ENCODE data around the gene PLA2G6.
"Not testable (repeated sequence)": the region's sequence is repeated elsewhere in the genome, so short reads cannot be mapped to it uniquely, and the experiment has no call there.

The PLA2G6 gene

GRCh38 chr22:38189104-38189503 lies 7.5 kb upstream of the PLA2G6 start:
- no peak for DNase-seq (ENCODE audit: low spot score)

- DNase-seq (ENCODE audit: low spot score), result no peak
These were observed 6.0 kb upstream of the PLA2G6 start for GRCh38 chr22:38187413-38188212.

DNA sequence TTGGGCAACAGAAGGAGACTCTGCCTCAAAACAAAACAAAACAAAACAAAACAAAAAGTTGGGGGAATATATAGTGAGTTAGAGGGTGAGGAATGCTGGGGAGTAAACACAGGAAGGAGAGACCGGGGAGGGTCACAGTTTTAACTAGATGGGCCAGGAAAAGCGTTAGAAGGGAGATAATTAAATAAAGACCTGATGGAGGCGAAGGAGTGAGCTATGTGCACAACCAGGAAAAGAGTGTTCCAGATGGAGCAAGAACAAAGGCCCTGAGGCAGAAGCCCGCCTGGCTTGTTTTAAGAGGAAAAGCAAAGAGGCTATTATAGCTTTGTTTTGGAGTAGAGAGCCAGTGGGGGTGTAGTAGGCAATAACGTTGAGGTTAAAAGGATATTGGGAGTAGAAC lies 4.8 kb upstream of the PLA2G6 start:
- DNase-seq (ENCODE audit: low spot score), result no peak

GRCh38 chr22:38184788-38185187 lies 3.2 kb upstream of the PLA2G6 start:
- DNase-seq (ENCODE audit: low spot score), result no peak

- no peak for DNase-seq (ENCODE audit: low spot score)
These were observed 683 bp downstream of the PLA2G6 start for GRCh38 chr22:38180841-38181452.

DNA sequence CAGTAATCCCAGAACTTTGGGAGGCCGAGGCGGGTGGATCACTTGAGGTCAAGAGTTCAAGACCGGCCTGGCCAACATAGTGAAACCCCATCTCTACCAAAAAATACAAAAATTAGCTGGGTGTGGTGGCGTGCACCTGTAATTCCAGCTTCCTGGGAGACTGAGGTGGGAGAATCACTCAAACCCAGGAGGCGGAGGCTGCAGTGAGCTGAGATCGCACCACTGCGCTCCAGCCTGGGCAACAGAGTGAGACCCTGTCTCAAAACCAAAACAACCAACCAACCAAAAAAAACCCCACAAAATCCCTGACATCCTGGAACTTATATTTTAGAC lies 3.1 kb downstream of the PLA2G6 start:
- DNase-seq (ENCODE audit: low spot score), result not testable (repeated sequence)

- peak; percentile 91 for DNase-seq (ENCODE audit: low spot score)
These were observed 3.6 kb downstream of the PLA2G6 start for GRCh38 chr22:38177926-38178604.

DNA sequence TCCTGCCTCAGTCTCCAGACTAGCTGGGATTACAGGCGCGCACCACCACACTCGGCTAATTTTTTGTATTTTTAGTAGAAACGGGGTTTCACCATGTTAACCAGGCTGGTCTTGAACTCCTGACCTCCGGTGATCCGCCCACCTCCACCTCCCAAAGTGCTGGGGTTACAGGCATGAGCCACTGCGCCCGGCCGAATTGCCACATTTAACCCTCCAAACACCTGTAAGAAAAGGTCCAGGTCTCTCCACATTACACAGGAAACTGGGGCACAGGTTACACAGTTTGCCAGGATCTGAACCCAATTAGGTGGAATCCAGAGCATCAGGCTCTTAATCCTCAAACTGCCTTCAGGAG lies 4.1 kb downstream of the PLA2G6 start:
- not testable (repeated sequence) for DNase-seq (ENCODE audit: low spot score)

- DNase-seq (ENCODE audit: low spot score), result no peak
These were observed 4.6 kb downstream of the PLA2G6 start for GRCh38 chr22:38177044-38177443.

- peak; percentile 99 for DNase-seq (ENCODE audit: low spot score)
These were observed 5.4 kb downstream of the PLA2G6 start for GRCh38 chr22:38176170-38176741.

DNA sequence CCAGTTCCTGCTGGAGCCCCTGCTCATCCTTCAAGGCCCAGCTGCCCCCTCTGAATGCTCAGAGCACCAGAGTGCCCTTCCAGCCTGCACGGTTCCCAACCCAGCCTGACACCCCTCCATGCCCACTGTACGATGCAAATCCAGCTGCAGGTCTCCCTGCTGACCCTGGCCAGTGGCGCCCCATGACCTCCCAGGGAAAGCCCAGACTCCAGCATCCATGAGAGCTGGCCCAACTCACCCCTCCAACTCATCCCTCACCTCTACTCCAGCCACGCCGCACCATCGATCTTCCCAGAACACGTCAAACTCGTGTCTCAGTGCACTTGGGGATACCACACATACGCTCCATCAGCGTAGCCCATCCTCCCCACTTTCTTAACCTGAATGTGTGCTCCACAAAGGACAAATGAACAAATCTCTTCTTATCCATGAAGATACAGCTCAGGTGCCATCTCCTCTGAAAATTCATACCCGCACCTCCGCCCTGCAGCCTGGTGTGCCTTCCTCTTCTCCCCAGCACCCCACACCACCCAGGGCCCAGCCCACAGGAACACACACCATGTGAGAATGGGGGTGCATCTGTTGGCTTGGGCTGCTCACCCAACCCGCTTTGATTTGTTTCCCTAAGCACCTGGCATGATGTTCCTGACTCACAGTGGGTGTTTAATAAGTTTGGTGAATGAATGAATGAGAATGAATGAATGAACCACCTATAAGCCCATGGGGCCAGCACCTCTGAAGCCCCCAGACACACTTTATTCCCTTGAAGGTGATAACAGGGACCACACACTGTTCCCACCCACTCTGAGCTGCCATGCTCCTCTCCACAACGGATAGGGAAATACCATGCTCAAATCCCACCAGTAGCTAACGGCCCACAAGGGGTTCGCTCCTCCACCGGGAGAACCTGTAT lies 6.2 kb downstream of the PLA2G6 start:
- DNase-seq (ENCODE audit: low spot score), result no peak

DNA sequence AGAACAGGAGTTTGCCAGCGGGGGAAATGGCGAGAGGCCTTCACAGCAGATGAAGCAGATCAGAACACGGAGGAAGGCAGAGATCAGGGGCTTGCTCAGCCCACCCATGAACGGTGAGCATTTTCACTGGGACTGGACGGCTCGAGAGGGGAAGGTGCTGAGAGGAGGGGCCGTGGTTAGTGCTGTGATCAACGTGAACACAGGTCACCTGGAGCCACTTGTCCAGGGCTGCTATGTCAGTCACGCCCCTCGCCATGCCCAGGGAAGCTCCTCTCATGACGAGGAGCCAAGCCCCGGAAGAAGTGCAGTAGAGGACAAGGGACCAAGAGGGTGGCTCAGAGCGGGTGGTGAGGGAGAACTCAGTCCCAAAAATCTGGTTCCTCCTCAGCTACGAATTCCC lies 7.0 kb downstream of the PLA2G6 start:
- DNase-seq (ENCODE audit: low spot score), result no peak

DNA sequence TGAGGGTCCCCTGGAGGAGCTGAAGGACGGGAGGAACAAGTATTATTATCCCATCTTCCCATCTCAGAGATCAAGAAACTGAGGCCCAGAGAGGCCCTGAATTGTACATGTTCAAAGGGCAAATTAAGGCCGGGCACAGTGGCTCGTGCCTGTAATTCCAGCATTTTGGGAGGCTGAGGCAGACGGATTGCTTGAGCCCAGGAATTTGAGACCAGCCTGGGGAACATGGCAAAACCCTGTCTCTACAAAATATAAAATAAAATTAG lies 8.1 kb downstream of the PLA2G6 start:
- no peak for DNase-seq (ENCODE audit: low spot score)

DNA sequence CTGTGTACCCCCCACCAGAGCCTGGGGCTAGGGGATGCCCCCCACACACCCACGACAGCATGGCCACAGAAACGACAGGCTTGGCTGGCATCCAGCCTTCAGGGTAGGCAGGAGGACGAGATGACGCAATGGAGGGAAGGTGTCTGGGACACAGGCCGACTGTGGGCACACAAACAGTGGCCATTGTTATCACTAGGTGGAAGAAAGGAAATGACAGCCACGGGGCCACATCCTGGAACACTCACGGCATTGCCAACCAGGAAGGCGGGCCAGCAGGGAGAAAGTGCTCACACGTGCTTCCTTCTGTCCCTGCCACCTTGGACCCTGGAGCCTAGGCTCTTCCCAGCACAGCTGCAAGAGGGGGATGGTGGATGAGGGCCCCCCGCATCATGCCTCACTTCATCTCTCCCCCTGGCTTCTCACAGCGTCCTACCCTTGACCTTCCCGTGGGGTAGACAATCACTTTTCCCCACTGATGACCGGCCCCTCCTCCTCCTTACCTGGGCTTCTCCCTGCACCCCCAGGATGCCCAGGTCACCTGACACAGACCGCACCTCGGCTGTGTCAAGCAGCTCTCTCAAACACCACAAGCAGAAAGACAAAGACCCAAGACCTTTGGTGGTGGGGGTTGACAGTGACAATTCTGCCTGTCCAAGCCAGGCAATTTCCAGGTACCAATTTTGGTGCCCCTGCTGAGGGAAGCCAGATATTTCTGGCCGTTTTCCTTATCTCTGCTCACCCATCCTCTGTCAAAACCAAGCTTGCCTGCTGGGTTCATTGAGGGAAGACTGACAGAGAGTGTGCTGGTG lies 8.6 kb downstream of the PLA2G6 start:
- DNase-seq (ENCODE audit: low spot score), result peak; percentile 90

GRCh38 chr22:38171927-38172831 lies 9.5 kb downstream of the PLA2G6 start:
- DNase-seq (ENCODE audit: low spot score), result peak; percentile 61

- no peak for DNase-seq (ENCODE audit: low spot score)
These were observed 11.2 kb downstream of the PLA2G6 start for GRCh38 chr22:38170469-38170868.

GRCh38 chr22:38169116-38169515 lies 12.5 kb downstream of the PLA2G6 start:
- DNase-seq (ENCODE audit: low spot score), result no peak

- no peak for DNase-seq (ENCODE audit: low spot score)
These were observed 13.6 kb downstream of the PLA2G6 start for GRCh38 chr22:38167988-38168407.

- DNase-seq (ENCODE audit: low spot score), result no peak
These were observed 15.6 kb downstream of the PLA2G6 start for GRCh38 chr22:38165922-38166593.

DNA sequence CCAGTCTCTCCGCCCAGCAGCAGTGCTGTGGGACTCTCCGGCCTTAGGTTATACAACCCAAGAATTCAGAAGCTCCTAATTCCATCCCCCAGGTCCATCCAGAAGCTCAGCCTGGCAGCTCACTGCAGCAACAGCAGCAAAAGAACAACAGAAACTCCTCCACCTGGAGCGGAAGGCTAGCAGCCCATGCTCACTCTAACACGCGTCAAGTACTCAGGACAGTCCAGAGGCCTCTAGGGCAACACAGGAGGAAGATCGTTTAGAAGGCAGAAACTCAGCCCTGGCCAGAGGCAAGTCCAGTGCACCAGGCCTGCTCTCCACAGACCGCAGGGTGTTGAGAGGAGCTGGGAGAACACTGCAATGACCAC lies 17.1 kb downstream of the PLA2G6 start:
- no peak for DNase-seq (ENCODE audit: low spot score)

All from kidney capillary endothelial cell (primary cell).